Osteoblast (primary cell): ENCODE data around the gene VARS2. TPM values are rescaled to one million over a fixed set of nuclear protein-coding genes. Genes with fewer than 3 reads are reported as not detected.
A peak's percentile ranks its signal among the peaks of the same experiment; 100 is the strongest.
"Not testable (repeated sequence)": the region's sequence is repeated elsewhere in the genome, so short reads cannot be mapped to it uniquely, and the experiment has no call there.

Source experiments
- DNase-seq: peaks from one replicate; pipeline ENCODE4 v3.0.0; 2011; ENCODE audit warnings: low spot score, mixed read lengths; ENCODE audit not compliant: insufficient read length; ENCODE audit errors: missing footprints
- H2AFZ ChIP-seq: 2 replicates; pipeline ENCODE4 v1.6.0; 2011; ENCODE audit warnings: mild to moderate bottlenecking, low read length
- H3K27ac ChIP-seq: 2 replicates; pipeline ENCODE4 v1.5.1; 2011; ENCODE audit warnings: mild to moderate bottlenecking, low read depth, low read length, moderate library complexity
- H3K27me3 ChIP-seq: 2 replicates; pipeline ENCODE4 v1.6.0; 2012; ENCODE audit warnings: mild to moderate bottlenecking, control low read depth, inconsistent platforms, low read length, moderate library complexity; ENCODE audit not compliant: insufficient read depth
- H3K36me3 ChIP-seq: 2 replicates; pipeline ENCODE4 v1.5.1; 2011; ENCODE audit warnings: mild to moderate bottlenecking, low read length, control low read depth, moderate library complexity; ENCODE audit not compliant: insufficient read depth
- H3K4me1 ChIP-seq: 2 replicates; pipeline ENCODE4 v1.5.1; 2011; ENCODE audit warnings: mild to moderate bottlenecking, low read length, control low read depth, moderate library complexity; ENCODE audit not compliant: insufficient read depth
- H3K4me2 ChIP-seq: 2 replicates; pipeline ENCODE4 v1.6.0; 2011; ENCODE audit warnings: mild to moderate bottlenecking, low read length; ENCODE audit not compliant: insufficient read depth
- H3K4me3 ChIP-seq: fragments of 200-600 bp; sonication (generic); 3 replicates; pipeline ENCODE4 v1.5.1; 2012; ENCODE audit warnings: mild to moderate bottlenecking, low read length, inconsistent platforms; ENCODE audit not compliant: insufficient read depth
- H3K79me2 ChIP-seq: 2 replicates; pipeline ENCODE4 v1.6.0; 2012; ENCODE audit warnings: mild to moderate bottlenecking, low read length, control low read depth, inconsistent platforms; ENCODE audit not compliant: insufficient read depth
- H3K9me3 ChIP-seq: 2 replicates; pipeline ENCODE4 v1.5.1; 2011; ENCODE audit warnings: low read depth, low read length, control low read depth
- H4K20me1 ChIP-seq: 2 replicates; pipeline ENCODE4 v1.6.0; 2012; ENCODE audit warnings: mild to moderate bottlenecking, low read length, control low read depth; ENCODE audit not compliant: insufficient read depth
- total RNA-seq: library from RNA; depleted of rRNA; stranded (reverse); fragments of >200 nt; gene quantifications from 2 replicates; pipeline ENCODE4 v1.2.3, GENCODE V29; 2012
- TF ChIP-seq, protein P1 (sequence below): IDR thresholded peaks from 2 replicates; pipeline ENCODE4 v1.5.1; 2011; ENCODE audit warnings: mild to moderate bottlenecking, low read depth, low read length, moderate library complexity; ENCODE audit errors: extremely low read depth

The VARS2 gene
- total RNA-seq, 1 donor = 14.5 TPM

DNA sequence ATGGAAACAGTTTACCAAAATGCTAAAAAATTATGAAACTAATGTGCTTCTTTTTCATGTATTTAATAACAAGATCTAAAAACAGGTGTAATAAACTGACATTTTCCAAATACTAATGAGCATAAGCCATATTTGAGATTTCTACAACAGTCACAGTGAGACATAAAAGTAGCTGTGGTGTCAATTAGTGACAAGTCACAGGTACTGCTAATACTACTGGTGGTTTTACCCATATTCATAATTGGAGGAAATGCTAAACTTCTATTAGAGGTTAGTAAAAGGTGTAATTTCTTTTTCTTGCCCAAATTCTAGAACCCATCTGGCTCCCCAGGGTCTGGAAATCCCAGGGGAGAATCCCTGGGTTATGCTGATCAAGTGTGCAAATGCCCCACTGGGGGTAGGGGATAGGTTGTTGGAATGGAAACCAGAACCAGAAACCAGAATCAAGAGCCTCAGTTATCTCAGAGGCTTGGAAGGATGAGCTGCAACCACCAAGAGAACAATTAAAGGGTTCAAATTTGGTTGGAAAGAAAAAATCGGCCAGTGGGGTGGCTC is 13.1 kb upstream of the VARS2 start:
- TF ChIP-seq, protein P1, sequence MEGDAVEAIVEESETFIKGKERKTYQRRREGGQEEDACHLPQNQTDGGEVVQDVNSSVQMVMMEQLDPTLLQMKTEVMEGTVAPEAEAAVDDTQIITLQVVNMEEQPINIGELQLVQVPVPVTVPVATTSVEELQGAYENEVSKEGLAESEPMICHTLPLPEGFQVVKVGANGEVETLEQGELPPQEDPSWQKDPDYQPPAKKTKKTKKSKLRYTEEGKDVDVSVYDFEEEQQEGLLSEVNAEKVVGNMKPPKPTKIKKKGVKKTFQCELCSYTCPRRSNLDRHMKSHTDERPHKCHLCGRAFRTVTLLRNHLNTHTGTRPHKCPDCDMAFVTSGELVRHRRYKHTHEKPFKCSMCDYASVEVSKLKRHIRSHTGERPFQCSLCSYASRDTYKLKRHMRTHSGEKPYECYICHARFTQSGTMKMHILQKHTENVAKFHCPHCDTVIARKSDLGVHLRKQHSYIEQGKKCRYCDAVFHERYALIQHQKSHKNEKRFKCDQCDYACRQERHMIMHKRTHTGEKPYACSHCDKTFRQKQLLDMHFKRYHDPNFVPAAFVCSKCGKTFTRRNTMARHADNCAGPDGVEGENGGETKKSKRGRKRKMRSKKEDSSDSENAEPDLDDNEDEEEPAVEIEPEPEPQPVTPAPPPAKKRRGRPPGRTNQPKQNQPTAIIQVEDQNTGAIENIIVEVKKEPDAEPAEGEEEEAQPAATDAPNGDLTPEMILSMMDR = no peak
- H3K27ac ChIP-seq = no peak overlapping the region
- H2AFZ ChIP-seq = no peak overlapping the region
- H3K4me2 ChIP-seq = no peak overlapping the region
- no peak overlapping the region for H3K4me3 ChIP-seq
- no peaks in the 10 kb centered on the region for H4K20me1 ChIP-seq
- H3K9me3 ChIP-seq = no peaks in the 10 kb centered on the region
- H3K79me2 ChIP-seq = no peaks in the 10 kb centered on the region
- peak; percentile 35 for DNase-seq
- H3K27me3 ChIP-seq = no peaks in the 10 kb centered on the region
- peaks cover 13% of the 10 kb centered on the region for H3K36me3 ChIP-seq
- H3K4me1 ChIP-seq = no peaks in the 10 kb centered on the region

DNA sequence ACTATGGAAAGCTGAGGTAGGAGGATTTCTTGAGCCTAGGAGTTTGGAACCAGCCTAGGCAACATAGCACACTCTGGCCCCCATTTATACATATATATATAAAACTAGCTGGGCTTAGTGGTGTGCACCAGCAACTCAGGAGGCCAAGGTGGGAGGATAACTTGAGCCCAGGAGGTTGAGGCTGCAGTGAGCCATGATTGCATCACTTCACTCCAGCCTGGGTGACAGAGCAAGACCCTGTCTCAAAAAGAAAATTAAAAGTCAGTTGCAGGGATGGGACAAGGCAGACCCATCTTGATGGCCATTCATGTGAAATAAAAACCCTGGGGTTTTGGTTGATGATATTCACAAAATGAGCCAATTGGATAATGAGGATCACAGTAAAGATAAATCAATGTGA is 12.6 kb upstream of the VARS2 start:
- no peaks in the 10 kb centered on the region for H3K79me2 ChIP-seq
- H2AFZ ChIP-seq = no peak overlapping the region
- peaks cover 13% of the 10 kb centered on the region for H3K36me3 ChIP-seq
- H3K4me2 ChIP-seq = no peak overlapping the region
- no peaks in the 10 kb centered on the region for H4K20me1 ChIP-seq
- TF ChIP-seq, protein P1 = no peak
- no peaks in the 10 kb centered on the region for H3K9me3 ChIP-seq
- DNase-seq = no peak
- no peaks in the 10 kb centered on the region for H3K4me1 ChIP-seq
- H3K27me3 ChIP-seq = no peaks in the 10 kb centered on the region
- no peak overlapping the region for H3K4me3 ChIP-seq
- H3K27ac ChIP-seq = no peak overlapping the region

DNA sequence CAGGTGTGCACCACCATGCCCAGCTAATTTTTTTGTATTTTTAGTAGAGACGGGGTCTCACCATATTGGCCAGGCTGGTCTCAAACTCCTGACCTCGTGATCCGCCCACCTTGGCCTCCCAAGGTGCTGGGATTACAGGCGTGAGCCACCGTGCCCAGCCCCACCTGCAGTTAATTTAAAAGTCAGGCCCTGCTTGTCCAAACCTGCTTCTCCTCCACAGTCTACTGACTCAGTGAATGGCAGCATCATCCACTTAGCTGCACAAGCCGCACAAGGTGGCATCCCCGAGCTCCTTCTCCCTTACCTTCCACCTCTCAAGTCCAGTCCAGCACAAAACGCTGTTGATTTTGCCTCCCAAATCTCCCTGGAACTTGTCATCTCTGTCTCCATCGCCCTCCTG is 11.8 kb upstream of the VARS2 start:
- H3K4me2 ChIP-seq, H2AFZ ChIP-seq, H3K4me3 ChIP-seq, H3K27me3 ChIP-seq, H3K4me1 ChIP-seq, H3K79me2 ChIP-seq, H3K27ac ChIP-seq, H3K9me3 ChIP-seq, H4K20me1 ChIP-seq, DNase-seq: not testable (repeated sequence)
- H3K36me3 ChIP-seq = peaks cover 13% of the 10 kb centered on the region

- H3K4me2 ChIP-seq = no peak overlapping the region
- TF ChIP-seq, protein P1 = no peak
- H3K36me3 ChIP-seq = peaks cover 13% of the 10 kb centered on the region
- no peaks in the 10 kb centered on the region for H3K27me3 ChIP-seq
- DNase-seq = no peak
- H3K27ac ChIP-seq = no peak overlapping the region
- no peaks in the 10 kb centered on the region for H3K4me1 ChIP-seq
- H2AFZ ChIP-seq = no peak overlapping the region
- no peak overlapping the region for H3K4me3 ChIP-seq
- no peaks in the 10 kb centered on the region for H3K9me3 ChIP-seq
- no peaks in the 10 kb centered on the region for H4K20me1 ChIP-seq
- H3K79me2 ChIP-seq = no peaks in the 10 kb centered on the region
Observed at GRCh38 chr6:30902709-30903108, 11.3 kb upstream of the VARS2 start.
